MM.1S (cell line): ENCODE measurements around the gene SSBP4.

Source experiments
- DNase-seq: peaks from one replicate; pipeline ENCODE4 v3.0.0-alpha.2; 2015
- H2AFZ ChIP-seq: fragments of 300-600 bp; sonication (generic); 2 replicates; pipeline ENCODE4 v1.6.0; 2016; ENCODE audit warnings: antibody characterized with exemption, low read length
- H3F3A ChIP-seq: fragments of 300-600 bp; sonication (generic); 2 replicates; pipeline ENCODE4 v1.6.1; 2016; ENCODE audit warnings: mild to moderate bottlenecking, antibody characterized with exemption, low read length, moderate library complexity, mixed read lengths; ENCODE audit not compliant: insufficient read depth
- H3K27ac ChIP-seq: fragments of 300-600 bp; sonication (generic); 2 replicates; pipeline ENCODE4 v1.5.1; 2016; ENCODE audit warnings: mild to moderate bottlenecking, low read length
- H3K27me3 ChIP-seq: fragments of 300-600 bp; sonication (generic); replicated peaks from 2 replicates; pipeline ENCODE4 v1.6.0; 2016; ENCODE audit warnings: low read length; ENCODE audit not compliant: insufficient read depth
- H3K36me3 ChIP-seq: fragments of 300-600 bp; sonication (generic); replicated peaks from 2 replicates; pipeline ENCODE4 v1.6.1; 2016; ENCODE audit warnings: mild to moderate bottlenecking, low read length, mixed read lengths; ENCODE audit not compliant: insufficient read depth
- H3K4me1 ChIP-seq: fragments of 300-600 bp; sonication (generic); 2 replicates; pipeline ENCODE4 v1.6.1; 2016; ENCODE audit warnings: low read length, mixed read lengths
- H3K4me2 ChIP-seq: fragments of 300-600 bp; sonication (generic); 2 replicates; pipeline ENCODE4 v1.6.0; 2016; ENCODE audit warnings: low read depth, low read length
- H3K4me3 ChIP-seq: fragments of 300-600 bp; sonication (generic); 2 replicates; pipeline ENCODE4 v1.5.1; 2016; ENCODE audit warnings: low read length, mixed read lengths
- H3K79me2 ChIP-seq: fragments of 300-600 bp; sonication (generic); 2 replicates; pipeline ENCODE4 v1.6.1; 2016; ENCODE audit warnings: mixed run types, low read length, mixed read lengths
- H3K9ac ChIP-seq: fragments of 300-600 bp; sonication (generic); 2 replicates; pipeline ENCODE4 v1.6.1; 2016; ENCODE audit warnings: low read length, mixed read lengths
- H3K9me2 ChIP-seq: fragments of 300-600 bp; sonication (generic); replicated peaks from 2 replicates; pipeline ENCODE4 v1.6.1; 2016; ENCODE audit warnings: mild to moderate bottlenecking, low read length, mixed read lengths; ENCODE audit not compliant: insufficient read depth
- H3K9me3 ChIP-seq: fragments of 300-600 bp; sonication (generic); replicated peaks from 2 replicates; pipeline ENCODE4 v1.6.1; 2016; ENCODE audit warnings: mild to moderate bottlenecking, low read length, mixed read lengths; ENCODE audit not compliant: insufficient read depth
- H4K20me1 ChIP-seq: fragments of 300-600 bp; sonication (generic); 2 replicates; pipeline ENCODE4 v1.6.1; 2016; ENCODE audit warnings: mild to moderate bottlenecking, low read length, moderate library complexity, mixed read lengths; ENCODE audit not compliant: insufficient read depth
- EZH2 ChIP-seq: fragments of 300-600 bp; sonication (generic); optimal IDR thresholded peaks from 2 replicates; pipeline ENCODE3; 2017; ENCODE audit warnings: low read depth, mild to moderate bottlenecking, antibody characterized with exemption, low read length, mixed read lengths
- EZH2phosphoT487 ChIP-seq: fragments of 300-600 bp; sonication (generic); IDR thresholded peaks from 2 replicates; pipeline ENCODE4 v1.6.1; 2018; ENCODE audit warnings: antibody characterized with exemption, low read length
- TF ChIP-seq, protein P1 (sequence below): fragments of 300-600 bp; sonication (generic); IDR thresholded peaks from 2 replicates; pipeline ENCODE4 v1.5.1; 2016; ENCODE audit warnings: antibody characterized with exemption, low read length, mixed read lengths

SSBP4 gene

DNA sequence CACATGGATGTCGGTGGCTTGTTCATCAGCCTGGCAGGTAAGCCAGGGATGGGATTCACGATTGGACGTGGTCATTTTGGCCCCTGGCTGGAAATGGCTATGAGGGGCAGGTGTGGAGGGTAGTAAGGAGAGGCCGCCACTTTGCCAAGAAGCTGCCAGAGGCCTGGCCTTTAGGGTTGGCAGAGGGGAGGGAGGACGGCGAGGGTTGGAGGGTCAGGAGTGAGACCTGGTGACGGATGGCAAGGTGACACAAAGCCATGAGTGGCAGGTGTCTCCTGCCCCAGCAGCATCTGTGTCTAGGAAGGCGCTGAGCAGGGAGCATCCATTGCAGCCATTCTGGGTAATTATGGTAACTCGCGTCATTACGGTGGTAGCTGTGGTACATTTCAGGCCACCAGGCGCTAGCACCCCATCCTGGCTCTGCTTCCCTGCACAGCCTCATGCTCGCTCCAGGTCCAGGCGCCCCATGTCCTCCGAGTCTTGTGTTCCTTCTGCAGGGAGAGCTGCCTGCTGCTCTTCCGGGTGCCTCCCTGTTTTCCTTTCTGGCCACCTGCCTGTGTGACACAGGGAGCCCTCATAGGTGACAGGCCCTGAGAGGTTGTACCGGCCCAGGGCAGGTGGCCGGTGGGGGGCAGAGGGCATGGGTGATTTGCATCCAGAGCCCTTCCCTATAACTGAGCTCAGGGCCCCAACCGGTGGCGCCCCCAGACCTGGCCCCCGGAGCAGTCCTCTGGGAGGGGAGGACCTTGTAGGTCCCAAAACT is 4.2 kb downstream of the SSBP4 start:
- no peak for DNase-seq
- Histone ChIP-seq H4K20me1 (no peaks in the 10 kb centered on the region), H3K4me2 (no peak overlapping the region), H3K27me3 (peaks cover 5% of the 10 kb centered on the region), H3K79me2 (no peaks in the 10 kb centered on the region), H3F3A (peaks cover 6% of the 10 kb centered on the region), H3K9me2 (no peaks in the 10 kb centered on the region), H3K9ac (no peak overlapping the region), H3K4me1 (peaks cover 6% of the 10 kb centered on the region), H3K27ac (no peak overlapping the region), H3K36me3 (no peaks in the 10 kb centered on the region), H3K9me3 (no peaks in the 10 kb centered on the region), H3K4me3 (no peak overlapping the region), H2AFZ (no peak overlapping the region)
- TF ChIP-seq, protein P1, sequence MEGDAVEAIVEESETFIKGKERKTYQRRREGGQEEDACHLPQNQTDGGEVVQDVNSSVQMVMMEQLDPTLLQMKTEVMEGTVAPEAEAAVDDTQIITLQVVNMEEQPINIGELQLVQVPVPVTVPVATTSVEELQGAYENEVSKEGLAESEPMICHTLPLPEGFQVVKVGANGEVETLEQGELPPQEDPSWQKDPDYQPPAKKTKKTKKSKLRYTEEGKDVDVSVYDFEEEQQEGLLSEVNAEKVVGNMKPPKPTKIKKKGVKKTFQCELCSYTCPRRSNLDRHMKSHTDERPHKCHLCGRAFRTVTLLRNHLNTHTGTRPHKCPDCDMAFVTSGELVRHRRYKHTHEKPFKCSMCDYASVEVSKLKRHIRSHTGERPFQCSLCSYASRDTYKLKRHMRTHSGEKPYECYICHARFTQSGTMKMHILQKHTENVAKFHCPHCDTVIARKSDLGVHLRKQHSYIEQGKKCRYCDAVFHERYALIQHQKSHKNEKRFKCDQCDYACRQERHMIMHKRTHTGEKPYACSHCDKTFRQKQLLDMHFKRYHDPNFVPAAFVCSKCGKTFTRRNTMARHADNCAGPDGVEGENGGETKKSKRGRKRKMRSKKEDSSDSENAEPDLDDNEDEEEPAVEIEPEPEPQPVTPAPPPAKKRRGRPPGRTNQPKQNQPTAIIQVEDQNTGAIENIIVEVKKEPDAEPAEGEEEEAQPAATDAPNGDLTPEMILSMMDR, result no peak
- no peak for TF ChIP-seq EZH2
- TF ChIP-seq EZH2phosphoT487, result no peak

DNA sequence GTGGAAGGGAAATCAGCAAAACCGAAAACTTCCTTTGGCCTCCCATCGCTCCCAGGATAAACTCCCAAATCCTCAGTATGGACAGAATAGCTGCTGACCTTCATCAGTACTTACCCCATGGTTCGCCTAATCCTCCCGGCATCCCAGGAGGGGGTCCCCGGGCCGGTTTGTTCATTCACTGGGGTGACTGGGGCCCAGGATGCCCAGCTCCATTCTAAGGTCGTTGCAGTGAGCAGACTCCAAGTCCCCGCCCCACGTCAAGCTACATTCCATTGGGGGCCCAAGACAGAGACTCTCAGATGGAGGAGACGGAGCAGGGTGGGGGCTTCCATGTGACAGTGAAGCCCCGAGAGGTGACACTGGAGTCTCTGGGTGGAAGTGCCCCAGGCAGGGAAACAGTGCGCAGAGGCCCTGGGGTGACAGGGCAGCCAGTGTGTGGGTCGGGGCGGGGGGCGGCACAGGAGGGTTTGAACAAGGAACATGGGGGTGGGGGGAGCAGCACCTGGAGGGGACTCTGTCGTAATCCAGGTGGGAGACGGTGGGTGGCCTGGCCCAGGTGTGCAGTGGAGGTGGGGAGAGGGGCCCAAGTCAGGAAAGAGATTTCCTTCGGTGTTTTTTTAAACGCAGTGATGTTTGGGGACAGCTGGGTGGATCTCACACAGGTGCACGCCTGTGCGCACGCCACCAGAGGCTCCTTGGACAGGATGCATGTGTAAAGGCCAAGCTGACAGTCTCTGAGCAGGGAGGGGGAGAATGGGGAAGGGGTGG is 5.1 kb downstream of the SSBP4 start:
- TF ChIP-seq, protein P1, result no peak
- no peak for TF ChIP-seq EZH2phosphoT487
- TF ChIP-seq EZH2, result no peak
- no peaks in the 10 kb centered on the region for H3K4me1 ChIP-seq
- no peaks in the 10 kb centered on the region for H3K9me3 ChIP-seq
- no peaks in the 10 kb centered on the region for H3K27me3 ChIP-seq
- H3K4me3 ChIP-seq, result no peak overlapping the region
- no peak overlapping the region for H3K27ac ChIP-seq
- DNase-seq, result no peak
- no peaks in the 10 kb centered on the region for H3F3A ChIP-seq
- no peak overlapping the region for H2AFZ ChIP-seq
- no peak overlapping the region for H3K9ac ChIP-seq
- H4K20me1 ChIP-seq, result no peaks in the 10 kb centered on the region
- H3K9me2 ChIP-seq, result no peaks in the 10 kb centered on the region
- H3K79me2 ChIP-seq, result no peaks in the 10 kb centered on the region
- H3K36me3 ChIP-seq, result no peaks in the 10 kb centered on the region
- H3K4me2 ChIP-seq, result no peak overlapping the region

DNA sequence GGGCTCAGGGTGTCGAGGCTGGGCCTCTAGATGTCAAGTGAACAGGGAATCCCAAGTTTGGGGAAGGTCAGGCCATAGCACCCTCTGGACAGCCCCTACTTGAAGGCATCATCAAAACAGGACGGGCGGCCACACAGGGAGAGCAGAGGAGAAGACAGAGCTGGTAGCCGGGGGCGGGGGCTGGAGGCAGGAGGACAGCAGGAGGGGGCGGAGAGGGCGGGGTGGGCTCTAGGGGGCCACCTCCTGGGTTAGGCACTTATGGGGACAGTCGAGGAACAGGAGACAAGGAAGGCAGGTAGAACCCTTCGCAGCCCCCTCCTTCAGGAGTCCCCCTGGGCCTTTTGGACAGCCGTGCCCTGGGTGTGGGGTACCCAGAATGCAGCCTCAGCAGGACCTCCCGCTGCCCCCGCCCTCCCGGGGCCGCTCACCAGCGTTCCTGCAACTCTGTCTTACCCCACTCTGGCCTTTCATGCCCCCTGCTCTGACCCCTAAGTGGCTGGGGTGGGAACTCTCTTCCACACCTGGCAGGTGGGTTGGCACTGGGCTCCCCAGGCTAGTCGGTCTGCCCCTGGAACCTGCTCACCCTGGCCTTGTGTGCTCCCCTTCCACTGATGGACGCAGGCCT is 5.8 kb downstream of the SSBP4 start:
- Histone ChIP-seq H3K79me2 (no peaks in the 10 kb centered on the region), H3K9me3 (no peaks in the 10 kb centered on the region), H3K36me3 (no peaks in the 10 kb centered on the region), H3F3A (no peaks in the 10 kb centered on the region), H3K4me3 (no peak overlapping the region), H3K4me1 (peaks cover 4% of the 10 kb centered on the region; the same call in 1 of the 2 replicates), H3K9me2 (no peaks in the 10 kb centered on the region), H4K20me1 (no peaks in the 10 kb centered on the region), H3K27me3 (no peaks in the 10 kb centered on the region), H3K4me2 (no peak overlapping the region), H2AFZ (no peak overlapping the region), H3K9ac (no peak overlapping the region), H3K27ac (no peak overlapping the region)
- TF ChIP-seq EZH2phosphoT487 (no peak), EZH2 (no peak)
- TF ChIP-seq, protein P1, result no peak
- no peak for DNase-seq
